ENCODE data around the gene LRRC17.
"Not testable (repeated sequence)": the region's sequence is repeated elsewhere in the genome, so short reads cannot be mapped to it uniquely, and the experiment has no call there.

LRRC17 gene

GRCh38 chr7:102938679-102939078 lies 25.9 kb downstream of the LRRC17 start:
- FAIRE-seq (no peak), DNase-seq (ENCODE audit: extremely low spot score, insufficient read length, low read depth) (no peak)

GRCh38 chr7:102942181-102942866 lies 29.5 kb downstream of the LRRC17 start:
- DNase-seq (ENCODE audit: extremely low spot score, insufficient read length, low read depth) (no peak), FAIRE-seq (no peak)

DNA sequence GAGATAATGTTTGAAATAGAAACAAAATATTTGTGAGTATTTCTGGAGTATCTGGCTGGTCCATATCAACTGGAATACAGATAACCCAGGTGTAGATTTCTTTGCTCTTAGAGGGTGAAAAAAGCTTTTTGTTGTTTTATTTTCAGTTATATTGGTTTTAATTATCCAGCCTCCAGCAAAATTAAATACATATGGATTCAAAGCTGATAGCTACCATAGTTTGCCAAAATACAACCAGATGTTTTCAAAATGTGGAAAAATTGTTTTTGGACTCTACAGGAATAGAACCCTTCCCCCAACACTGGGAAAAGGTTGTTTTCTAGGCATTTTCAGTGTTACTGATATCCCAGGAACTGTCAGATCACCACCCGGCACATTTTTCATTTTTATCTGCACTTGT lies 30.1 kb downstream of the LRRC17 start:
- no peak for DNase-seq (ENCODE audit: extremely low spot score, insufficient read length, low read depth)
- FAIRE-seq = no peak

GRCh38 chr7:102943423-102944169 lies 30.8 kb downstream of the LRRC17 start:
- FAIRE-seq (no peak), DNase-seq (ENCODE audit: extremely low spot score, insufficient read length, low read depth) (no peak)

GRCh38 chr7:102944241-102944640 lies 31.4 kb downstream of the LRRC17 start:
- FAIRE-seq (no peak), DNase-seq (ENCODE audit: extremely low spot score, insufficient read length, low read depth) (no peak)

DNA sequence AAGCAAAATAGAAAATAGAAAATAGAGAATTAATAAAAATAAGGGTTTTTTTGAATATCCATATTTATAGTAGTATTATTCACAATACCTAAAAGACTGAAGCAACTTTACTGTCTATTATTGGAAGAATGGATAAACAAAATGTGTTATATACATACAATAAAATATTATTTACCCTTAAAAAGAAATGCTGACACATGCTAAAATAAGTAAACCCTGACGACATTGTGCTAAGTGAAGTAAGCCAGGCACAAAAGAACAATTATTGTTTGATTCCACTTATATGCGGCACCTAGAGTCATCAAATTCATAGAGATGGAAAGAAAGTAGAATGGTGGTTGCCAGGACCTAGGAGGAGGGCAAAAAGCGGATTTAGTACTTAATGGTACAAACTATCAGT lies 39.0 kb downstream of the LRRC17 start:
- DNase-seq (ENCODE audit: extremely low spot score, insufficient read length, low read depth) = no peak
- FAIRE-seq = no peak

GRCh38 chr7:102953406-102953805 lies 40.6 kb downstream of the LRRC17 start:
- FAIRE-seq = no peak
- DNase-seq (ENCODE audit: extremely low spot score, insufficient read length, low read depth) = no peak

DNA sequence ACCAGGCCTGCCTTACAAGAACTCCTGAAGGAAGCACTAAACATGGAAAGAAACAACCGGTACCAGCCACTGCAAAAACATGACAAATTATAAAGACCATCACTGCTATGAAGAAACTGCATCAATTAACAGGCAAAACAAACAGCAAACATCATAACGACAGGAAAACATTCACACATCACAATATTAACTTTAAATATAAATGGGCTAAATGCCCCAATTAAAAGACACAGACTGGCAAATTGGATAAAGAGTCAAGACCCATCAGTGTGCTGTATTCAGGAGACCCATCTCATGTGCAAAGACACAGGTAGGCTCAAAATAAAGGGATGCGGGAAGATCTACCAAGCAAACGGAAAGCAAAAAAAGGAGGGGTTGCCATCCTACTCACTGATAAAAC lies 41.6 kb downstream of the LRRC17 start:
- DNase-seq (ENCODE audit: extremely low spot score, insufficient read length, low read depth); FAIRE-seq: not testable (repeated sequence)

DNA sequence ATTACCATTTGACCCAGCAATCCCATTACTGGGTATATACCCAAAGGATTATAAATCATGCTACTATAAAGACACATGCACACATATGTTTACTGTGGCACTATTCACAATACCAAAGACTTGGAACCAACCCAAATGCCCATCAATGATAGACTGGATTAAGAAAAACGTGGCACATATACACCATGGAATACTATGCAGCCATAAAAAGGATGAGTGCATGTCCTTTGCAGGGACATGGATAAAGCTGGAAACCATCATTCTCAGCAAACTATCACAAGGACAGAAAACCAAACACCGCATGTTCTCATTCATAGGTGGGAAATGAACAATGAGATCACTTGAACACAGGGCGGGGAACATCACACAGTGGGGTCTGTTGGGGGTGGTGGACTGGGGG lies 45.2 kb downstream of the LRRC17 start:
- not testable (repeated sequence) for FAIRE-seq; DNase-seq (ENCODE audit: extremely low spot score, insufficient read length, low read depth)

DNA sequence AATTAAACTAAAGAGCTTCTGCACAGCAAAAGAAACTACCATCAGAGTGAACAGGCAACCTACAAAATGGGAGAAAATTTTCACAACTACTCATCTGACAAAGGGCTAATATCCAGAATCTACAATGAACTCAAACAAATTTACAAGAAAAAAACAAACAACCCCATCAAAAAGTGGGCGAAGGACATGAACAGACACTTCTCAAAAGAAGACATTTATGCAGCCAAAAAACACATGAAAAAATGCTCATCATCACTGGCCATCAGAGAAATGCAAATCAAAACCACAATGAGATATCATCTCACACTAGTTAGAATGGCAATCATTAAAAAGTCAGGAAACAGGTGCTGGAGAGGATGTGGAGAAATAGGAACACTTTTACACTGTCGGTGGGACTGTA lies 49.2 kb downstream of the LRRC17 start:
- DNase-seq (ENCODE audit: extremely low spot score, insufficient read length, low read depth); FAIRE-seq: not testable (repeated sequence)

GRCh38 chr7:102966465-102966864 lies 53.7 kb downstream of the LRRC17 start:
- FAIRE-seq = no peak
- no peak for DNase-seq (ENCODE audit: extremely low spot score, insufficient read length, low read depth)

DNA sequence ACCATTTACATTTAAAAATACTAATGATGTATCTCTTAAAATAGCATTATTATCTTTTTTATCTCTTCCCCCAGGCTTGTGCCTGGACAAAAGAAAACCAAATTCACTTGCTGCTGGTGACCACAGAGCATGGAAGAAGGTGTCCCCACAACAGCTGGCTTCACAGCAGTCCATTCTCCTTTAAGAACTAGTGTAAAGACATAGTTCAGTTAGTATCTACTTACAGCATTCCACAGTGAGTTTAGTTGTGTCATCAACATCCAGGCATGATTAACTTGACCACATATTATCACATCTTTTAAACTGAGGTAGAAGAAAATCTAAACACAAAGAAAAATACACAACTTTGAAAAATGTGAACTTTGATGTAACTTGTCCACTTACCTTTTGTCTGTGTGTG lies 55.0 kb downstream of the LRRC17 start:
- no peak for FAIRE-seq
- no peak for DNase-seq (ENCODE audit: extremely low spot score, insufficient read length, low read depth)

- FAIRE-seq = no peak
Observed at GRCh38 chr7:102973096-102973802, 60.4 kb downstream of the LRRC17 start.

DNA sequence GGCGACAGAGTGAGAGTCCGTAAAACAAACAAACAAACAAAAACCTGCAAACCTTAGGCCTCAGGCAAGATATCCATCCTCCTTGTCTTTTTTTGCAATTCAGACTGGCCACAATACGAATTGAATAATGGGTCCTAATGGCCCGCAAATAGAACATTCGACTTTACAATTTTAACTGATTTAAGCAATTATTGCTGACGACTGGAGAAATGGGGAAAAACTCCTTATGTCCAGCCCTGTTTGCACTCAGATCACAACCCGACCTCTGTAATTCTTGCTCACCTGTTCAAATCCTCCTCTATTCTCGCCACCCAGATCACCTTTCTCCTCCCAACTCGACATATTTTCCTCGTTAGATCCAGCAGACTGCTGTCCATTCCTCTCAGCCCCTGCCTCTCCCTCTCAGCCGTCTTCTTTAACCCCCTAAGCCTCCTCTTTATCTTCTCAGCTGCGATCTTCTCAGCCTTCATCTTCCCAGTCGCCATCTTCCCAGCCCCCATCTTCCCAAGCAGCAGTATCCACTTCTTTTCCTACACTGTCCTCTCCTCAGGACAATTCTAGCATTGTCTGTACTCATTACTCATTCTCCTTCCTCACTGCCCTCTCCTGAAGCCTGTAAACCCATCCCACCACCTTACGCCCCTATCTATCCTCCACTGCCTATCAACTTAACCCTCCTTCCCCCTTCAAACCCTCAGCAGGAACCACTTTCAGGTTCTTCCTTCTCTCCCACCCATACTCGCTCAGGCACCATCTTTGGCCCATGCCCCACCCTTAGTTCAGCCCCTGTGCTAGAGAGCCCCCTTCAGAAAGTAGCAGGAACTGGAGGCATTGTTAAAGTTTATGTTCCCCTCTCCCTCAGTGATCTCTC lies 61.8 kb downstream of the LRRC17 start:
- FAIRE-seq (no peak), DNase-seq (ENCODE audit: extremely low spot score, insufficient read length, low read depth) (no peak)

More at GRCh38 chr7:102973096-102973802, 60.4 kb downstream of the LRRC17 start:
- no peak for DNase-seq (ENCODE audit: extremely low spot score, insufficient read length, low read depth)

GRCh38 chr7:102975854-102976253 lies 63.1 kb downstream of the LRRC17 start:
- no peak for FAIRE-seq
- no peak for DNase-seq (ENCODE audit: extremely low spot score, insufficient read length, low read depth)

GRCh38 chr7:102976493-102976892 lies 63.7 kb downstream of the LRRC17 start:
- no peak for FAIRE-seq

DNA sequence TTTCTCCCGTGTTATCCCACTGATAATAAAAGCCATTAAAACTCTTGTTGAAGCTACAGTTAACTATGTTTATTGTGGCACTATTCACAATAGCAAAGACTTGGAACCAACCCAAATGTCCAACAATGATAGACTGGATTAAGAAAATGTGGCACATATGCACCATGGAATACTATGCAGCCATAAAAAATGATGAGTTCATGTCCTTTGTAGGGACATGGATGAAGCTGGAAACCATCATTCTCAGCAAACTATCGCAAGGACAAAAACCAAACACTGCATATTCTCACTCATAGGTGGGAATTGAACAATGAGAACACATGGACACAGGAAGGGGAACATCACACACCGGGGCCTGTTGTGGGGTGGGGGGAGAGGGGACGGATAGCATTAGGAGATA lies 64.8 kb downstream of the LRRC17 start:
- not testable (repeated sequence) for FAIRE-seq

More at GRCh38 chr7:102976493-102976892, 63.7 kb downstream of the LRRC17 start:
- DNase-seq (ENCODE audit: extremely low spot score, insufficient read length, low read depth) = no peak

DNA sequence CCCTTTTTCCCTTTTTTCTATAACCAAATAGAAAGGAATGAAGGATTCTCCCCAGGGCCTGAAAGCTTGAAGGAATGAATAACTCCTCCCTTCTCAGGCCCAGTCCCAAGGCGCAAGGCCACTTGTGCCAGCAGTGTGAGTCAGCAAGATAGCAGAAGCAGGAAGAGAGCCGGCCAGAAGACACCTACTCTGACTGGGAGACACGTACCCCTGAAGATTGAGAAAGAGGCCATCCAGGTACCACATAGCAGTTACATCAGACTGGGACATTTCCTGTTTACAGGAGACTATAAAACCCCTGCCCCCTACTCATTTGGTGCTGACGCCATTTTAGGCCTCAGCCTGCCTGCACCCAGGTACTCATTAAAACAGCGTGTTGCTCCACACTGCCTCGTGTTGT lies 65.5 kb downstream of the LRRC17 start:
- DNase-seq (ENCODE audit: extremely low spot score, insufficient read length, low read depth) = no peak
- FAIRE-seq = no peak

More for the DNA sequence above, 64.8 kb downstream of the LRRC17 start:
- not testable (repeated sequence) for DNase-seq (ENCODE audit: extremely low spot score, insufficient read length, low read depth)

DNA sequence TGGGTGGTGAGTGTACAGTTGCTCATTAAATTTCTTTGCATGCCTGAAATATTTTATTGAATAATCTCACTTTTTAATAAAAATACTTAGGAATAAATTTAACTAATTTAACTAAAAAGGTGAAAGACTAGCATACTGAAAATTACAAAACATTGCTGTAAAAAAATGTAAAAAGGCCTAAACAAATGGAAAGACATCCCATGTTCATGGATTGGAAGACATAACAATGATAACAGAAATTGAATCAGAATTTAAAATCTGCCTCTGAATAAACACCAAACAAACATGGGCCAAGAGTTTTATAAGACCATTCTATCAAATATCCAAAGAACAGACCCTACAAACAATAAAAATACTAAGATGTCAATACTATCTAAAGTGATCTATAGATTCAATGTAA lies 66.9 kb downstream of the LRRC17 start:
- DNase-seq (ENCODE audit: extremely low spot score, insufficient read length, low read depth) (no peak), FAIRE-seq (no peak)

DNA sequence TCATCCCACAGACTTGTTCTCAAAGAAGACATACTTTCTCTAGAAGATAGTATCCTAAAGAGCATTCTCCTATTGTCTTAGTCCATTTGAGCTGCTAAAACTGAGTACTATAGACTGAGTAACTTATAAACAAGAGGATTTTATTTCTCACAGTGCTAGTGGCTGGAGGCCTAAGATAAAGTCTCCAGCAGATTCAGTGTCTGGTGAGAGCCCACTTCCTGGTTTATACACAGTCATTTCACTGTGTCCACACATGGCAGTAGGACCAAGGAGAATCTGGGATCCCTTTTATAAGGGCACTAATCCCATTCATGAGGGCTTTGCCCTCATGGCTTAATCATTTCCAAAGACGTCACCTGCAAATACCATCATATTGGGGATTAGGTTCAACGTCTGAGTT lies 68.7 kb downstream of the LRRC17 start:
- FAIRE-seq (no peak), DNase-seq (ENCODE audit: extremely low spot score, insufficient read length, low read depth) (no peak)

All from GM18507 (cell line).